NCI-H82 treated with DMSO at 0.1 percent for 48 hours (cell line): Measurements from ENCODE around the gene PCBD2.
"Not testable (repeated sequence)": the region's sequence is repeated elsewhere in the genome, so short reads cannot be mapped to it uniquely, and the experiment has no call there.

Experiments
- DNase-seq: peaks from one replicate; lab custom pipeline; 2025; ENCODE audit not compliant: unreplicated experiment; lab: John Stamatoyannopoulos, UW

The PCBD2 gene

DNA sequence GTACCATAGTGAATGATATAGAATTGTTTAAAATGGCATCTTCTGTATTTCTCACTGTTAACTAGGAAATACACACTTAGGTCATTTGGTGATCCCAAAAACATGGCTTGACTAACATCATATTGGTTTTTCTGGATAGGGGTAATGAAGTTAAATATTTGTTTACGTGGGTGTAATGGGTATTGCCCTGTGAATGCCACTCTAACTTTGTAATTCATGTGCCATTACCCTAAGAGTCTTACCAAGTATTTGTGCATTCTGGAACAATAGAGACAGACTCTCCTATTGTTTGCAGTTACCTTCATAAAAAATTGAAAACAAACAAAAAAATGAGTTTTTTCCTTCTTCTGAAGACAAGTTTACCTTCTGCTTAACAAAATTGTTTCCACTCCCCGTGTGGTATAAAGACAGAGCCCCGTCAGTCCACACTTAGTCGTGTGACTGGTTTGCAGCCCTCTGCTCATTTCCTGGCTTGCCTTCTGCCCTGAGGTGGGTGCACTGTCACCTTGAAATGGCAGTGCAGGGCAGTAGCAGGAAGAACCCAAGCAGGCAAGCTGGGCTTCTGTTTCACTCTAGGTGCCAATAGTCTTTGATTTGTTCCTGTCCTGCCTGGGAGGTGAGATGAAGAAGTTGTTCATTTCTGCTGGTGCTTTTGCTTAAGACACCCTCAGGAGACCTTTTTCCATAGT is 53.1 kb downstream of the PCBD2 start:
- DNase-seq: no peak

DNA sequence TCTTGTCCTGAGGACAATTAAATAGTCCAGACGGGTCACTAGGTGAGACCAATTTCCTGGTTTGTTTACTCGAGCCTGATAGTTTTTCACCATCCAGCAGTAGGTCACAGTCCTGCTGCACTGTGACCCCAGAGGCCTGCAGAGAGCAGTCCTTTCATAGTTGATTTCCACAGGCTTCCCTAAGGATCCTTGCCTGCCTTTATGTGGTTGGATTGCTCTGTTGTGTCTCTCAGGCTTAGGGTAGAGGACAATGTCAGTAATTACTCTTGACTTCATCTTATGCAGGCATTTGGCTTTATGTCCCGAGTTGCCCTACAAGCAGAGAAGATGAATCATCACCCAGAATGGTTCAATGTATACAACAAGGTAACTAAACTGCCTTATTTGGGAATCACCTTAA is 53.8 kb downstream of the PCBD2 start:
- no peak for DNase-seq

DNA sequence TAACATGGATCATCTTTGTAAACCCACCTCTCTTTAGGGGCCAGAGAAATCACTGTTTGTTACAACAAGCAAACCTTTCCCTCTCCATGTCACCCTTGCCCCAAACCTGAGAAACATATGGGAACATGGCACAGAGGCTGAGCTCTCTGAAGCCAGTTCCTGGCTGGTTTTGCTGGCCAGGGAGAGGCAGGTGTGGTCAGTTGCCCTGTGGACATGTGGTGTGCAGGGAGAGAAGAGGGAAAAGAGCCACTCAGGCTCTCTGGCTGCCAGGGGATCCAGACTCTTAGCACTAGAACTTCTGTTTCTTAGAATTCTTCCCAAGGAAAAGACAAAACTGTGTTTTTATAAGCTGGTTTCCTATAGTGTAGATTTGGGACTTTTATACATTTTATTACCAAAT is 58.2 kb downstream of the PCBD2 start:
- DNase-seq: no peak

DNA sequence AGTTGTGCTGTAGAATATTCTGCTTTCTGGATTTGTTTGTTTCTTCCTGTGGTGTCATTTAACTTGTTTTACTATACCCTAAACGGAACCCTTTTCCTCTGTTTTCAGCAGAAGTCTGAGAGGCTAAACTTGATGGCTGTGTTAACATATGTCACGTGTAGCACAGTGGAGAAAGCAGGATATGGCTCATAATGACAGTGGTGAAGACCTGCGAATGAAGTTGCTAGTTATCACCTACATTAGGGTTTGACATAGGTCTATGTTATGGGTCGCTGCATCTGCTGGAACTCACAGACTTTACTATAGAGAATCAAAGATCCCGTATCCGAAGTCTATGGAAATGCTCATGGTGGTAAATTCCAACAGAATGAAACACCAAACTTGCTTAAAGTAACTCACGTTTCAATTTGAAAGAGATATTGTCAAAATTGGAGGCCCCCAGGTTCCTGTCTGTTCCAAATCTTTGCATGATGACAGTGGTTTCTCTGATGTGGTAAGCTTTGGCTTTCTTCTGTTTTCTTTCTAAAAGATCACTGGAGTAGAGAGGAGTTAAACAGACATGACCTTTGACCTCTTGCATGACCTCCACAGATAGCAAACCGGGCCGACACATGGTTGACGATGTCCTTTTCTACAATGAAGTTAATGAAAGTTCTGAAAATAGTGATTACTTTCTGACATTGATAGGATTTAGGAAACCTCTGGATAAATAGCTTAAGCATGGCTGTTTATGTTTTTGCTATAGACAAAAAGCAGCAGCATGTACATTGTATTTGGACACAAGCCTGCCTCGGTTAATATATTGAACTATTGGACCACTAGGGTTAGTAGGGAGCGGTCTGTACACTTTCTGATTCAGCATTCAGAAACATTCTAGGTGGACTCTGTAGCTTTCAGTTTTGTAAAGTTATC is 59.7 kb downstream of the PCBD2 start:
- no peak for DNase-seq

DNA sequence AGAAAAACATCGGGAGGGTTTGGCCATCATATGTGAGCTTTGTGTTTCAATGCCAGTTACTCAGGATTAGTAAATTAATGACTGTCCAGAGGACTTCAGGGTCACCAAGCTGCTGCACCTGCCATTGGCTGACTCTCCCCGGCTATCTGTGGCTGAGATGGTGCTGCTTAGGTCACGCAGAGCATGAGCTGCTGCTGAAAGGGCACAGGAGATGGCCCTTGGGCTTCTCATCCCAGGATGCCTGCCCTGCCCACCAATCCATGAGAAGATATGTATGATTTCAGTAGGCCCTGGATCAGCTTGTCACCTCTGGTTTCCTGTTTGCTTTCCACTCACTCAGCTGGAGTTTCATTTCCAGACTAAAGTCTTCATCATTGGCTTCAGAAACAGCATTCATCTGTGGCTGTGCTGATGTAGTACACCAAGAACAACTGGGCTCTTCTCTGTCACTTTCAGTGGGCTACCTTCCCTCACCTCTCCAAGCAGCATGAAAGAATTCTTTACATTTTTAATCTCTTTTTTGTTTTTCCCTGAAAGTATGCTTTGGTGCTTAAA is 60.4 kb downstream of the PCBD2 start:
- DNase-seq: no peak

DNA sequence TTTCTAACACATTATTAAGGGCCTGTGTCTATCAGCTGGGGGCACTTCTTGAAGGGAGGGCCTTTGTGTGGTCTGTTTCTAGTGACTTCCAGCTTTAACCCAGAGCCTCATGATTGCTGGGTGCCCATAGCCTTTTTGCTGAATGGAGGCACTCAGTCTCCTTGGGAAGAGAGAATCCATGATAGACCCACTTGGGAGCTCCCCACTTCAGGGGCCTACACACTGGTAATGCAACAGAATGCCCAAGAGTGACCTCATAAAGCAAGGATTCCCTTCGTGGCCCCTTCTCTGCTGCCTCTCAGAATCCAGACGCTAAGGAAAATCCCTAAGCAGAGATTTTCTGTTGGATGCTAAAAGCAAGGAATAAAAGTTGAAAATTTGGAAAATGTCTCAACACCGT is 62.7 kb downstream of the PCBD2 start, which contains the start of gene CATSPER3:
TSS of gene CATSPER3 (plus strand) at position 301 of the 400 bp plus-strand sequence. CDS start at position 386, 85 bp downstream.
- DNase-seq: no peak

- DNase-seq: no peak
Measured at GRCh38 chr5:134968055-134968454, 63.1 kb downstream of the PCBD2 start.

- DNase-seq: no peak
Measured at GRCh38 chr5:134969166-134969565, 64.2 kb downstream of the PCBD2 start.

DNA sequence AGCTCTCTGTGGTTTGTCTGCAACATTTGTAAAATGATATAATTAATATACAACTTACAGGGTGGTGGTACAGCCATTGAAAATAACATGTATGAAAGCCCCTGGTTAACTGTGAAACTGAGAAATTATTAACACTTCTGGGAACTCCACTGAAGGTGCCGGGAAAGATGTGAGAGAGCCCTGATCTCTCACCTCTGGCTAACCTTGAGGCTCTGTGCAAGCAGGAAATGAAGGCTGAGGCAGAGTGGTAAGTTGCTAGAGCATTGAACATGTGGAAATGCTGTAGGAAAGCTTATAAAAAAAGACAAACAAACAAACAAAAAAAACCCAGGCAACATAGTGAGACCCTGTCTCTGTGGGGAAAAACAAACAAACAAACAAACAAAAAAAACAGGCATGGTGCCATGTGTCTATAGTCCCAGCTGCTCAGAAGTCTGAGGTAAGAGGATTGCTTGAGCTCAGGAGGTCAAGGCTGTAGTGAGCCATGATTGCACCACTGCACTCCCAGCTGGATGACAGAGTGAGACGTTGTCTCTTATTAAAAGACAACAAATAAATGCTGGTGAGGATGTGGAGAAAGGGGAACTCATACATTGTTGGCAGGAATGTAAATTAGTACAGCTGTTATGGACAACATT is 70.3 kb downstream of the PCBD2 start:
- no peak for DNase-seq

GRCh38 chr5:134975843-134976242 is 70.9 kb downstream of the PCBD2 start:
- DNase-seq: no peak

- DNase-seq: no peak
Measured at GRCh38 chr5:134976841-134977240, 71.9 kb downstream of the PCBD2 start.

DNA sequence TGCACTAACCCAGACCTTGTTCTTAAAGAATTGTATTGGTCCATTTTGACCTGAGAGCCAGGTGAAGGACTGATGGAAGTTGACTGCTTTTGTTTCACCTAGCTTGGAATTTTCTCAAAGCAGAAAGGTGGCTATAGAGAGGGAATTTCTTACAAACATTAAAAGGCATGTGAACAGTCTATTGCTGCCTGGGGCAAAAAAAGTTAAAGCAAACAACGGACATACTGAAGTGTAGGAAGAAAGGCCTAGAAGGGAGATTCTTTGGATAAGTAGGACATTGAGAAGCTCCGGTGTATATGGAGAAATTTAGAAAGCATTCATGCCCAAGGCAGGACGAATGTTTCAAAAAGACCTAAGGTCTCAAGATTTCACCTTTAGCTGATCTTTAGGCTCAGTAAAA is 74.5 kb downstream of the PCBD2 start:
- no peak for DNase-seq

- DNase-seq: no peak
Measured at GRCh38 chr5:134982230-134982629, 77.3 kb downstream of the PCBD2 start.

GRCh38 chr5:134989266-134989830 is 84.4 kb downstream of the PCBD2 start:
- DNase-seq: no peak

- not testable (repeated sequence) for DNase-seq
Measured at GRCh38 chr5:134990183-134990582, 85.3 kb downstream of the PCBD2 start.

DNA sequence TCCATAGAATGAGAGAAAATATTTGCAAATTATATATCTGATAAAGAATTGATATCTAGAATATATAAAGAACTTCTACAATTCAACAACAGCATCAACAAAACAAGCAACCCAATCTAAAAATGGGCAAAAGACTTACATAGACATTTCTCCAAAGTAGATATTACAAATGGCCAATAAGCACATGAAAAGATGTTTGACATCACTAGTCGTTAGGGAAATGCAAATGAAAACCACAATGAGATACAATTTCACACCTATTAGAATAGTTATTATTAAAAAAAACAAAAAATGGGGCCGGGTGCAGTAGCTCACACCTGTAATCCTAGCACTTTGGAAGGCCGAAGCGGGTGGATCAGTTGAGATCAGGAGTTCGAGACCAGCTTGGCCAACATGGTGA is 87.2 kb downstream of the PCBD2 start:
- DNase-seq: no peak

DNA sequence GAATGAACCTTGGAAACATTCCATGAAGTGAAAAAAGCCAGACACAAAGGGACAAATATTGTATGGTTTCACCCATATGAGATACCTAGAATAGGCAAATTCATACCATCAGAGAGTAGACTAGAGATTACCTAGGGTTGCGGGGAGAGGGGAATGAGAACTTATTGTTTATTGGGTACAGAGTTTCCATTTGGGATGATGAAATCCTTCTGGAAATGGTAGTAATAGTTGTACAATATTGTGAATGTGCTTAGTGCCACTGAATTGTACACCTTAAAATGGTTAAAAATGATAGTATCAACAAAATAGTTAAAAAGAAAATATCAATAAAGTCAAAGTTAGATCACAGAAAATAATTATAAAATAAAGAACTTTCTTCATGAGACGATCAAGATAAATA is 88.2 kb downstream of the PCBD2 start:
- DNase-seq: no peak

- no peak for DNase-seq
Measured at GRCh38 chr5:134994560-134995156, 89.7 kb downstream of the PCBD2 start.

DNA sequence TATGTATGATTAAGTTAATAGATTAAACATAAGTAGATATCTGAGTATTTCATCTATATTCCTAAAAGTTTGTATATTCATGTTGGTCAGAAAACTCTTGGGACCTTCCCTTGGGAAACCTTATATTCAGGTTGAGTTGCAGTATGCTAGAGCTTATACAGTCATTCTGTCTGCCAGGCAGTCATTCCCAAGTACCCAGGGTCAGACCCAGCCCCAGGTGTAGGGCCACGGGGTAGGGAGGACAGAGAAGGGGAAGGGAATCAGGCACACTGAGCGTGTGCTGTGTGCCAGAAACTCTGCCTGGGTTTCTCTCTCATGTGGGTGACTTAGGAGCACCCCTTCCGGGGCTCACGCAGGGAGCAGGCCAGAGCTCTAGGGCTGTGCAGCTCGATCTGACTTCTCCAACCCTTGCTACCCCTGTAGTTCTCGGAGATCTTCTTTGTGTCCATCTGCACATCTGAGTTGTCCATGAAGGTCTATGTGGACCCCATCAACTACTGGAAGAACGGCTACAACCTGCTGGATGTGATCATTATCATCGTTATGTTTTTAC is 91.0 kb downstream of the PCBD2 start:
- DNase-seq: no peak

DNA sequence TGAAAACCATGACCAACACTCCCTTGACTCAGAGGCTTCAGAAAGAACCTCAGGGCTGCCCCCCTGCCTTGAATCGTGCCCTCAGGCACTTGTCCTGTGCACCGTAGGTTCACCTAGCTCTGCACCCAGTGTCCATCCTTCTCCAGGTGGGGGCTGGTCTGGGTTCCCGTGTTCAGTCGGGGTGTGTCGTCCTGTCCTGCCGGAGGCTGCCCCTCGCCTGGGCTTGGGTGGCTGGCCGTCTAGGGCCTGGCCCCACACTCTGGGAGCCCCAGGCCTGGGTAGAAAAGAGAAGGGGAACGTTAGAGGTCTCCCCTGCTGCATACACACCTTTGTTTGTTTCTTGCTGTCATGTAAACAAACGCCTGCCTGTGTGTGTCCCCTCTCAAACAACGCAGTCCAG is 92.1 kb downstream of the PCBD2 start:
- no peak for DNase-seq
